NOMO-1 (cell line): ENCODE data around the gene LGALS3.
A peak's percentile ranks its signal among the peaks of the same experiment; 100 is the strongest.

Experiments used
- DNase-seq, 2 experiments: peaks; one replicate each; lab custom pipeline; 2025; ENCODE audit not compliant: unreplicated experiment in 2 of 2; lab: John Stamatoyannopoulos, UW

Gene LGALS3

DNA sequence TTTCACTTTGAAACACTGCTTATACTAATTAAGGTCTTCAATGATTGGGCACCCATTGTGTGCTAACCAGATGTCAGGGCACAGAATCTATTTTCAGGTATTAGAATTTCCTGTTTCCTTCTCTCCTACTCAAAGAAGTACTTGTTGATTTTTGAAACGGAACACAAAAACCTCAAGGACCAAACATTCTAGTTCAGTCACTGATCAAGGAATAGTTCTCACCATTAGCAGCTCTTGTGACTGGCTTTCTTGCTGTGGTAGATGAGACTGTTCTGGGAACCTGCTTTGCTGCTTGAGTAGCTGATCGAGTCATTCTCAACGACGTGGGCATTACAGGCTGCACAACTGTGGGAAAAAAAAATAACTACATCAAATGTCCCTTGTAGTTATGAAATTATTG, 51.4 kb downstream of the LGALS3 start:
- DNase-seq: no peak

DNA sequence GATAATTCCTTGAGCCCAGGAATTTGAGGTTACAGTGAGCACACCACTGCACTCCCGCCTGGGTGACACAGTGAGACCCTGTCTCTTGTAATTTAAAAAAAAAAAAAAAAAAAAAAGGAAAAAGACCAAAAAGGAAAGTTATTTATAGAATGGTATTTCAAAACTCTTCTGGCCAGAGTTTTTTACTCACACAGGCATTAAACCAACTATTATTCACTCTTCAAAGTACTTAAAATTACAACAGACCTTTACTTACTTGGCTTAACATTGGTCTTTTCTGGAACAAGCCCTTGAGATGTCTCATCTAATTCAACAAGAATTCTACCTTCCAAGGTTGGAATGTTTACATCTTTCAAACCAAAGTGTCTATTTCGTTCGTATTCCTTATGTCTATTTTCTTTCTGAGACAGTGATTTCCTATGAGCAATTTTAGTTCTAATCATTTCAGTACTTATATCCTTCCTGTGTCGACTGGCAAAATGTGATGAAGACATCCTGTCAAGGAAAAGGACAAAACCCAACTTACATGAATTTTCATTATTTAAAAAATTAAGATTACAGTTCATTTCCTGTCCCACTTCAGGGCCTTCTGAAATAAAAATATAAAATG, 59.7 kb downstream of the LGALS3 start:
- DNase-seq: no peak

DNA sequence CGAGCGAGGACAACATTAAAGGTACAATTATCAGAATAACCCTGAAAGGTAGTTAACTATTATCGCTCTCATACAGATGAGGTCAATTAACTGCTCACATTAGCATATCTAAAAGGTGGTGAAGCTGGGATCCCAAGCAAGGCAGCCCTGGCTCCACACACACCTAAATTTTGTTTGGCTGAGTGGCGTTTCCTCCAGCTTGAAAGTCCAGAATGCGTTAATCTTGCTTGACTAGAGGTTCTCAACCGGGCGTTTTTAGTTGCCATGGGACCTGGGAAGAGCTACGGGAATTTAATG, 61.8 kb downstream of the LGALS3 start:
- peak in 1 of 2 experiments; percentile 36 for DNase-seq

DNA sequence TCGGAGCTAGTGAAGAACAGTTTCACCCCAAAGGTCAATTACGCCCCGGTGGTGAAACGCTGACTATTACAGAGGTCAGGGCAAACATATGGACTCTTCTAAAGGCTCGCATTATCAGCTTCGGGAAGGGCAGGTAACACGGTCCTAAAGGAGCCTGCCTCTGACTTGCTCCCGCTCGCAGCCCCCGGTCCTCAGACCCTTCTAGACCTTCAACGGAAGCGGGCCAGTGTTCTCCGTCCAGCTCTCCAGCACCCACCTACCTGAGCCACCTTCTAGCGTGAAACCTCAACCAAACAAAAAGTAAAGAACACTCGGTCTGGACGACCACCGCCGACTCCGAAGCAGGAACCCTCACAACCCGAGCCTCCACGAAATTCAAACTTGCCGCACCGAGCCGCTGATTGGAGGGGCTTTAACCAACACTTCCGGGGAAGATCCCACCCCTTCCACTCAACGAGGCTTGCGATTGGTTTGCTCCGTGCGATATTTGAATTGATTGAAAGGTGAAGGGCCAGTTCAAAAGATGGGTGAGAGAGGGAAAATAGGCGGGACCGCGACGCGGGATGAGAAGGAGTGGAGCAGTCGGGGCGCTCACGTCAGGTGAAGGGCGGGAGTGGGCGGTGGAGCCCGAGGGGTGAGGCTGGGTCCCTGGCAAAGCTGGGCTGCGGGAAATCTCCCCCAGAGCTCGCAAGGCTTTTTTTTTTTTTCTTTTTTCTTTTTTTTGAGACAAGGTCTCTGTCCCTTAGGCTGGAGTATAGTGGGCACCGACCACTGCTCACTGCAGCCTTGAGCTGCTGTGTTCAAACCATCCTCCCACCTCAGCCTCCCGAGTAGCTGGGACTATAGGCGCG, 62.4 kb downstream of the LGALS3 start, which contains the start of gene DLGAP5:
Gene DLGAP5 (minus strand): TSS at position 383 of the 851 bp plus-strand sequence. CDS start 2,406 bp downstream, outside the sequence.
- peak; percentile 98 to 99 for DNase-seq

DNA sequence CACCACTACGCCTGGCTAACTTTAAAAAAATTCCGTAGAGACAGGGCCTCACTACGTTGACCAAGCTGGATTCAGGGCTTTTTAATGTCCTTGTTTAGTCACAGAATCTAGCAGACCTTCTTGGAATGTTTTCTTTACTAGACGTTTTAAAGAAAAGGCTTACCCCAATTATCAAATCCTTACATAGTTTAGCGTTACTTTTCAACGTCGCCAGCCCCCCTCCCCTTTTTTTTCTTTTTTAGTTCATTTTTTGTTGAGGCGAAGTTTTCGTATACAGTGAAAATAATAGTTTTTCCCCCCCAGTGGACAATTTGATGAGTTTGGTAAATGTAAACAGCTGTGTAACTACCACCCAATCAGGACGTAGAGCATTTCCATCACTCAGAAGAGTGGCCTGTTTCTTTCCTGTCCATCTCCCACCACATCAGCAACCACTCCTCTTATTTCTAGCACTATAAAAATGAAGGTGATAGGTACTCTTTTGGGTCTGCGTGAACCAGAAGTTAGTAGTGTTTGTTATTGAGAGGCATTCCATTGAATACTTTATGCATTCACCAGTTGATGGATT, 63.1 kb downstream of the LGALS3 start:
- no peak for DNase-seq

DNA sequence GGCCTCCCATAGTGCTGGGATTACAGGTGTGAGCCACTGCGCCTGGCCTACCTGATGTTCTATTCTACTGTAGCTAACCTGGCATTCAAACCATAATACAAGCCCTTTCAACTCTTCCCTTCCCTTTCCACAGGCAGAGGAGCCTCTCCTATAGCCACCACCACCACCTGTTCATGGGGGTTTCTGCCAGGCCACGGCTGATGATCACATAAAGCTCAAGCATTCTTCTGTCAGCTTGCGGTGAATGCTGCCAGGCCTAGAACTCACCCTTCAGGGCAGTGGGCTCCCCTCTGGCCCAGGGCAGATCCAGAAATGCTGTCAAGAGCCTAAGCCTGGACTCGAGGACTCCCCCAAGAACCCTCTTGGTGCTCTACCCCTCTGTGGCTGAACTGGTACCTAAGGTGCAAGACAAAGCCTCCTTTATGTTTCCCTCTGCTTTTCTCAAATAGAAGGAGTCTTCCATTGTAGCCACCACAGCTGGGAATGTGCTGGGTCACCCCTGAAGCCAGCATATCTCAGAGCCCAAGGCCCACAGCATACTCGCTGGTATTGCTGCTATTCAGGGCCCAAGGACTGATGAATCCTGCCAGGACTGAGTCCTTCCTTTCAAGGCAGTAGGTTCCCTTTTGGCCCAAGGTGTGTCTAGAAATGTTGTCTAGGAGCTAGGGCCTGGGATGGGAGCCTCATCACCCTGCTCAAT, 65.8 kb downstream of the LGALS3 start:
- DNase-seq: no peak
